Activated T-cell treated with anti-CD3 and anti-CD28 coated beads, Interleukin-2, amount 50 U/mL, for 24 hours (primary cell): ENCODE data around the gene ERCC4.

ENCODE experiments used
- DNase-seq: peaks from one replicate; pipeline ENCODE4 v3.0.0-alpha.2; 2020
- H3K27ac Mint-ChIP-seq: 2 replicates; pipeline ENCODE4 v1.8.0; 2020; ENCODE audit warnings: mild to moderate bottlenecking, mixed read lengths
- H3K27me3 Mint-ChIP-seq: 2 replicates; pipeline ENCODE4 v1.8.0; 2020; ENCODE audit warnings: mixed read lengths
- H3K36me3 Mint-ChIP-seq: 2 replicates; pipeline ENCODE4 v1.8.0; 2020; ENCODE audit warnings: low read depth, mixed read lengths
- H3K4me1 Mint-ChIP-seq: 2 replicates; pipeline ENCODE4 v1.8.0; 2020; ENCODE audit warnings: low read depth, mixed read lengths
- H3K4me3 Mint-ChIP-seq: 2 replicates; pipeline ENCODE4 v1.8.0; 2020; ENCODE audit warnings: mild to moderate bottlenecking, moderate library complexity, mixed read lengths
- H3K9me3 Mint-ChIP-seq: 2 replicates; pipeline ENCODE4 v1.8.0; 2020; ENCODE audit warnings: mixed read lengths

Gene ERCC4

DNA sequence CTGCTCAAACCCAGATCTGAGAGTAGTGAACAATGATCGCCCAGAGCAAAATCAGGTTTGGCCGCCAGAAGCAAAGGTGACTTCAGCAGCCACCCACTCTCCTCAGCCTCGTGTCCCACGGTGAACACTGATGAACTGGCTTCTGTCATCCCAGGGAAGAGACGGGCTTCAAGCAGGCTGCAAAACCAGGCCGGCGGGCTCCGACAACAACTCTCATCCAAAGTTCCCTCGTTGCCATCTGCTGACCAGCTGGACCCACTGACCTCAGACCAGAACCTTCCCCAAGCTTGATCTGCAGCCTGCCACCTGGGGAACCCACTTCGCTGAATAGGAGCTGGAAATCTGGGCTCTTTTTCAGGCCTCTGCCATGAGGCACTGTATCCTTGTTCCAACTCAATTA, 81.6 kb downstream of the ERCC4 start:
- Mint-ChIP-seq H3K4me1 (peaks cover 14% of the 10 kb centered on the region), H3K27me3 (peaks cover 31% of the 10 kb centered on the region), H3K9me3 (no peaks in the 10 kb centered on the region), H3K4me3 (no peak overlapping the region), H3K27ac (no peak overlapping the region), H3K36me3 (no peaks in the 10 kb centered on the region)
- DNase-seq = no peak
